ENCODE measurements around the gene PSMD6. TPM values are rescaled to one million over a fixed set of nuclear protein-coding genes. Genes with fewer than 3 reads are reported as not detected.

Gene PSMD6
- polyA plus RNA-seq, 1 donor from 2014 or later = 150 TPM

DNA sequence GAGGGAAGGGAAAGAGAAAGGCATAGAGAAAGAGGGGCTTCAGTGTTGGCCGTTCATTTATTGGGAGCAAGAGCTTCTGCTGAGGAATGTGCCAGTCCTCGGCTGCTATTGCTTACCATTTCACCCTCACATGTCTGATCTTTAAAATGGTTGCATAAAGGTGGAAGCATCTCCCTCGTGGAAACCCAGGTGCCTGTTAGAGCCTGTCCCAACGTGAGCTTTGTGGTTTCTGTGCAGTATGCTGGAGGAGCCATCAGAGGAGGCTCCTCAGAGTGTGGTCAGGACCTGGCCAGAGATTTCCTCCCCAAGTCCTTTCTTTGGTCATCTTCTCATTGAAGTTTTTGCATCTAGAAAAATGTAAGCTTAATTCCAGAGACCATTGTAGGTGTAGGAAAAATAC lies 34.4 kb downstream of the PSMD6 start:
- Histone ChIP-seq H3K79me2 (replicated peaks; ENCODE audit: insufficient read depth, low read length) (no peaks in the 10 kb centered on the region), H3K27me3 (ENCODE audit: insufficient read depth, low read depth, low read length) (no peaks in the 10 kb centered on the region), H3F3A (ENCODE audit: insufficient read depth, low read length, poor library complexity, severe bottlenecking) (no peaks in the 10 kb centered on the region), H3K27ac (ENCODE audit: low read length) (no peak overlapping the region), H3K9me3 (ENCODE audit: low read length) (no peaks in the 10 kb centered on the region), H3K4me2 (ENCODE audit: low read length) (no peak overlapping the region), H3K36me3 (ENCODE audit: insufficient read depth, low read length) (no peaks in the 10 kb centered on the region), H3K9ac (ENCODE audit: low read length) (no peak overlapping the region), H2AFZ (ENCODE audit: low read depth, low read length) (no peak overlapping the region), H4K20me1 (ENCODE audit: insufficient read depth) (no peaks in the 10 kb centered on the region), H3K9me2 (ENCODE audit: insufficient read depth, low read length) (no peaks in the 10 kb centered on the region), H3K4me3 (ENCODE audit: low read length) (no peak overlapping the region)
- TF ChIP-seq EP300 (conservative IDR thresholded peaks at IDR 0.05; ENCODE audit: poor library complexity, severe bottlenecking) (no peak), EZH2 (IDR thresholded peaks at IDR 0.05; ENCODE audit: borderline replicate concordance, insufficient read depth, low read length, poor library complexity, severe bottlenecking) (no peak), MXI1 (conservative IDR thresholded peaks at IDR 0.05; ENCODE audit: poor library complexity, severe bottlenecking) (no peak), POLR2AphosphoS5 (IDR thresholded peaks at IDR 0.05) (no peak), TAF1 (IDR thresholded peaks at IDR 0.05; ENCODE audit: low read depth) (no peak), SMC3 (conservative IDR thresholded peaks at IDR 0.05; ENCODE audit: poor library complexity) (no peak), RAD21 (conservative IDR thresholded peaks at IDR 0.05) (no peak)
- TF ChIP-seq, protein P1, sequence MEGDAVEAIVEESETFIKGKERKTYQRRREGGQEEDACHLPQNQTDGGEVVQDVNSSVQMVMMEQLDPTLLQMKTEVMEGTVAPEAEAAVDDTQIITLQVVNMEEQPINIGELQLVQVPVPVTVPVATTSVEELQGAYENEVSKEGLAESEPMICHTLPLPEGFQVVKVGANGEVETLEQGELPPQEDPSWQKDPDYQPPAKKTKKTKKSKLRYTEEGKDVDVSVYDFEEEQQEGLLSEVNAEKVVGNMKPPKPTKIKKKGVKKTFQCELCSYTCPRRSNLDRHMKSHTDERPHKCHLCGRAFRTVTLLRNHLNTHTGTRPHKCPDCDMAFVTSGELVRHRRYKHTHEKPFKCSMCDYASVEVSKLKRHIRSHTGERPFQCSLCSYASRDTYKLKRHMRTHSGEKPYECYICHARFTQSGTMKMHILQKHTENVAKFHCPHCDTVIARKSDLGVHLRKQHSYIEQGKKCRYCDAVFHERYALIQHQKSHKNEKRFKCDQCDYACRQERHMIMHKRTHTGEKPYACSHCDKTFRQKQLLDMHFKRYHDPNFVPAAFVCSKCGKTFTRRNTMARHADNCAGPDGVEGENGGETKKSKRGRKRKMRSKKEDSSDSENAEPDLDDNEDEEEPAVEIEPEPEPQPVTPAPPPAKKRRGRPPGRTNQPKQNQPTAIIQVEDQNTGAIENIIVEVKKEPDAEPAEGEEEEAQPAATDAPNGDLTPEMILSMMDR (IDR thresholded peaks at IDR 0.05; ENCODE audit: poor library complexity, severe bottlenecking) = no peak
- TF ChIP-seq, protein P2, sequence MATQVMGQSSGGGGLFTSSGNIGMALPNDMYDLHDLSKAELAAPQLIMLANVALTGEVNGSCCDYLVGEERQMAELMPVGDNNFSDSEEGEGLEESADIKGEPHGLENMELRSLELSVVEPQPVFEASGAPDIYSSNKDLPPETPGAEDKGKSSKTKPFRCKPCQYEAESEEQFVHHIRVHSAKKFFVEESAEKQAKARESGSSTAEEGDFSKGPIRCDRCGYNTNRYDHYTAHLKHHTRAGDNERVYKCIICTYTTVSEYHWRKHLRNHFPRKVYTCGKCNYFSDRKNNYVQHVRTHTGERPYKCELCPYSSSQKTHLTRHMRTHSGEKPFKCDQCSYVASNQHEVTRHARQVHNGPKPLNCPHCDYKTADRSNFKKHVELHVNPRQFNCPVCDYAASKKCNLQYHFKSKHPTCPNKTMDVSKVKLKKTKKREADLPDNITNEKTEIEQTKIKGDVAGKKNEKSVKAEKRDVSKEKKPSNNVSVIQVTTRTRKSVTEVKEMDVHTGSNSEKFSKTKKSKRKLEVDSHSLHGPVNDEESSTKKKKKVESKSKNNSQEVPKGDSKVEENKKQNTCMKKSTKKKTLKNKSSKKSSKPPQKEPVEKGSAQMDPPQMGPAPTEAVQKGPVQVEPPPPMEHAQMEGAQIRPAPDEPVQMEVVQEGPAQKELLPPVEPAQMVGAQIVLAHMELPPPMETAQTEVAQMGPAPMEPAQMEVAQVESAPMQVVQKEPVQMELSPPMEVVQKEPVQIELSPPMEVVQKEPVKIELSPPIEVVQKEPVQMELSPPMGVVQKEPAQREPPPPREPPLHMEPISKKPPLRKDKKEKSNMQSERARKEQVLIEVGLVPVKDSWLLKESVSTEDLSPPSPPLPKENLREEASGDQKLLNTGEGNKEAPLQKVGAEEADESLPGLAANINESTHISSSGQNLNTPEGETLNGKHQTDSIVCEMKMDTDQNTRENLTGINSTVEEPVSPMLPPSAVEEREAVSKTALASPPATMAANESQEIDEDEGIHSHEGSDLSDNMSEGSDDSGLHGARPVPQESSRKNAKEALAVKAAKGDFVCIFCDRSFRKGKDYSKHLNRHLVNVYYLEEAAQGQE (IDR thresholded peaks at IDR 0.05; ENCODE audit: borderline replicate concordance) = no peak

DNA sequence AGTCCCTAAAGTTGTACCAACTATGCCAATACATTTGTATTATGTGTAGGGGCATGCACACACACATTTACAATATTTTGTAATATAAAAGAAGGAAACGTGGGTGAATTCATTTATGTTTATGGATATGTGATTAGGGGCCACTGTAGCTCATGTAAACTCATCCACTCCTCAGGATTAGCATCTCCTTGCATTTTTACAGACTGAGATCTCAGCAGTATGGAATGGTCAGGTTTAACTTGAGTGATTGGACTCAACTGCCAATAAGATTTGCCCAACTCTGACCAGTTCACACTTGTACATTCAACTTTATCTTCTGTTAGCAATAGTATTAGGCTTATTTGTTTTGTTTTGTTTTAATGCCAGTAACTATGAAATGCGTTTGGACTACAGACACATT lies 36.5 kb downstream of the PSMD6 start:
- Histone ChIP-seq H2AFZ (ENCODE audit: low read depth, low read length) (no peak overlapping the region), H4K20me1 (ENCODE audit: insufficient read depth) (no peaks in the 10 kb centered on the region), H3K9me2 (ENCODE audit: insufficient read depth, low read length) (no peaks in the 10 kb centered on the region), H3K4me3 (ENCODE audit: low read length) (no peak overlapping the region), H3F3A (ENCODE audit: insufficient read depth, low read length, poor library complexity, severe bottlenecking) (no peaks in the 10 kb centered on the region), H3K9me3 (ENCODE audit: low read length) (no peaks in the 10 kb centered on the region), H3K9ac (ENCODE audit: low read length) (no peak overlapping the region), H3K36me3 (ENCODE audit: insufficient read depth, low read length) (no peaks in the 10 kb centered on the region), H3K4me2 (ENCODE audit: low read length) (no peak overlapping the region), H3K27ac (ENCODE audit: low read length) (no peak overlapping the region), H3K27me3 (ENCODE audit: insufficient read depth, low read depth, low read length) (no peaks in the 10 kb centered on the region), H3K79me2 (replicated peaks; ENCODE audit: insufficient read depth, low read length) (no peaks in the 10 kb centered on the region)
- TF ChIP-seq, protein P2 (IDR thresholded peaks at IDR 0.05; ENCODE audit: borderline replicate concordance) = no peak
- TF ChIP-seq RAD21 (conservative IDR thresholded peaks at IDR 0.05) (no peak), EP300 (conservative IDR thresholded peaks at IDR 0.05; ENCODE audit: poor library complexity, severe bottlenecking) (no peak), MXI1 (conservative IDR thresholded peaks at IDR 0.05; ENCODE audit: poor library complexity, severe bottlenecking) (no peak), POLR2AphosphoS5 (IDR thresholded peaks at IDR 0.05) (no peak), SMC3 (conservative IDR thresholded peaks at IDR 0.05; ENCODE audit: poor library complexity) (no peak), EZH2 (IDR thresholded peaks at IDR 0.05; ENCODE audit: borderline replicate concordance, insufficient read depth, low read length, poor library complexity, severe bottlenecking) (no peak), TAF1 (IDR thresholded peaks at IDR 0.05; ENCODE audit: low read depth) (no peak)
- TF ChIP-seq, protein P1 (IDR thresholded peaks at IDR 0.05; ENCODE audit: poor library complexity, severe bottlenecking) = no peak

Measured in neural cell (in vitro differentiated cells).